GM23338 (cell line): ENCODE data around the gene VEZT. TPM values are rescaled to one million over a fixed set of nuclear protein-coding genes. Genes with fewer than 3 reads are reported as not detected.
A peak's percentile ranks its signal among the peaks of the same experiment; 100 is the strongest.
"Not testable (repeated sequence)": the region's sequence is repeated elsewhere in the genome, so short reads cannot be mapped to it uniquely, and the experiment has no call there.

Experiments used
- ATAC-seq: fragments of 200-7000 bp; cut with Tn5 transposase; 3 replicates; pipeline ENCODE4 v1.9.1; 2020
- DNase-seq: peaks from one replicate; pipeline ENCODE4 v3.0.0-alpha.2; 2015; ENCODE audit warnings: low spot score
- H2AFZ ChIP-seq: fragments of 200-600 bp; sonication (generic); 2 replicates; pipeline ENCODE4 v1.8.0; 2016; ENCODE audit warnings: antibody characterized with exemption, mild to moderate bottlenecking, moderate library complexity
- H3F3A ChIP-seq: fragments of 200-600 bp; sonication (generic); replicated peaks from 2 replicates; pipeline ENCODE4 v1.8.0; 2017; ENCODE audit warnings: antibody characterized with exemption, mixed run types, low read depth
- H3K27ac ChIP-seq: fragments of 200-600 bp; sonication (generic); 2 replicates; pipeline ENCODE4 v1.6.1; 2016; ENCODE audit warnings: low read depth
- H3K27me3 ChIP-seq: fragments of 200-600 bp; sonication (generic); 2 replicates; pipeline ENCODE4 v1.8.0; 2016; ENCODE audit warnings: mild to moderate bottlenecking, mixed run types, moderate library complexity; ENCODE audit not compliant: insufficient read depth
- H3K36me3 ChIP-seq: fragments of 200-600 bp; sonication (generic); 2 replicates; pipeline ENCODE4 v1.8.0; 2016; ENCODE audit warnings: mild to moderate bottlenecking; ENCODE audit not compliant: insufficient read depth
- H3K4me1 ChIP-seq: fragments of 200-600 bp; sonication (generic); 2 replicates; pipeline ENCODE4 v1.8.0; 2016; ENCODE audit warnings: mild to moderate bottlenecking, moderate library complexity; ENCODE audit not compliant: insufficient read depth
- H3K4me2 ChIP-seq: fragments of 200-600 bp; sonication (generic); 2 replicates; pipeline ENCODE4 v1.7.1; 2017; ENCODE audit warnings: mixed run types
- H3K4me3 ChIP-seq: fragments of 200-600 bp; sonication (generic); 2 replicates; pipeline ENCODE4 v1.6.1; 2016; ENCODE audit warnings: mixed run types
- H3K79me2 ChIP-seq: fragments of 200-600 bp; sonication (generic); replicated peaks from 2 replicates; pipeline ENCODE4 v1.8.0; 2017; ENCODE audit warnings: mild to moderate bottlenecking; ENCODE audit not compliant: insufficient read depth
- H3K9me2 ChIP-seq: fragments of 200-600 bp; sonication (generic); 2 replicates; pipeline ENCODE4 v1.8.0; 2017; ENCODE audit not compliant: insufficient read depth
- H4K20me1 ChIP-seq: fragments of 200-600 bp; sonication (generic); replicated peaks from 2 replicates; pipeline ENCODE4 v1.8.0; 2017; ENCODE audit warnings: mild to moderate bottlenecking; ENCODE audit not compliant: insufficient read depth
- H3K27ac Mint-ChIP-seq: 2 replicates; pipeline ENCODE4 v1.8.0; 2020; ENCODE audit warnings: inconsistent platforms, mild to moderate bottlenecking, moderate library complexity, mixed read lengths
- H3K27me3 Mint-ChIP-seq: 3 replicates; pipeline ENCODE4 v1.8.0; 2022; ENCODE audit warnings: low read depth, mild to moderate bottlenecking, moderate library complexity, mixed read lengths, inconsistent platforms; ENCODE audit not compliant: insufficient read depth, poor library complexity
- H3K36me3 Mint-ChIP-seq: 3 replicates; pipeline ENCODE4 v1.8.0; 2021; ENCODE audit warnings: low read depth, mild to moderate bottlenecking, inconsistent platforms, moderate library complexity, mixed read lengths
- H3K4me1 Mint-ChIP-seq: 3 replicates; pipeline ENCODE4 v1.8.0; 2020; ENCODE audit warnings: mild to moderate bottlenecking, inconsistent platforms, mixed read lengths
- H3K4me3 Mint-ChIP-seq: 3 replicates; pipeline ENCODE4 v1.8.0; 2021; ENCODE audit warnings: moderate library complexity, mild to moderate bottlenecking, inconsistent platforms, mixed read lengths
- H3K9me3 Mint-ChIP-seq: 3 replicates; pipeline ENCODE4 v1.8.0; 2020; ENCODE audit warnings: moderate library complexity, mild to moderate bottlenecking, inconsistent platforms, mixed read lengths
- CREB1 ChIP-seq: fragments of 250-450 bp; sonication (Bioruptor Pico); IDR thresholded peaks from 2 replicates; pipeline ENCODE4 v1.5.0; 2020; ENCODE audit warnings: low read depth, mild to moderate bottlenecking, moderate library complexity
- EZH2 ChIP-seq: fragments of 200-600 bp; sonication (generic); IDR thresholded peaks from one replicate; pipeline ENCODE4 v1.8.0; 2017; ENCODE audit warnings: antibody characterized with exemption, mild to moderate bottlenecking, low read depth; ENCODE audit not compliant: unreplicated experiment
- EZH2phosphoT487 ChIP-seq: fragments of 200-600 bp; sonication (generic); IDR thresholded peaks from one replicate; pipeline ENCODE4 v1.8.1; 2018; ENCODE audit warnings: antibody characterized with exemption; ENCODE audit not compliant: unreplicated experiment
- JUNB ChIP-seq: IDR thresholded peaks from one replicate; pipeline ENCODE4 v1.6.1; 2016; ENCODE audit warnings: antibody characterized with exemption; ENCODE audit not compliant: unreplicated experiment
- NANOG ChIP-seq: IDR thresholded peaks from 2 replicates; pipeline ENCODE4 v1.6.1; 2016; ENCODE audit warnings: antibody characterized with exemption, borderline replicate concordance
- POLR2AphosphoS5 ChIP-seq: IDR thresholded peaks from 2 replicates; pipeline ENCODE4 v1.6.1; 2016; ENCODE audit warnings: antibody characterized with exemption, low read depth
- STAT1 ChIP-seq: IDR thresholded peaks from one replicate; pipeline ENCODE4 v1.6.1; 2016; ENCODE audit warnings: antibody characterized with exemption; ENCODE audit not compliant: unreplicated experiment
- ZNF114 ChIP-seq: fragments of 250-450 bp; sonication (Bioruptor Pico); IDR thresholded peaks from 2 replicates; pipeline ENCODE4 v1.5.0; 2020; ENCODE audit warnings: mild to moderate bottlenecking, moderate library complexity
- polyA plus RNA-seq: library from polyadenylated mRNA; unstranded; fragments of >200 nt; fragmentation: Nextera tagmentation; extraction: Ambion mirVana; gene quantifications from 2 replicates; pipeline ENCODE4 v1.2.1, GENCODE V29; 2016
- total RNA-seq: library from RNA; depleted of rRNA; stranded (reverse); fragments of >200 nt; shearing (Covaris generic); gene quantifications from 2 replicates; pipeline ENCODE4 v1.2.3, GENCODE V29; 2014
- TF ChIP-seq, protein P1 (sequence below): IDR thresholded peaks from 2 replicates; pipeline ENCODE4 v1.6.1; 2016; ENCODE audit warnings: antibody characterized with exemption
- TF ChIP-seq, protein P2 (sequence below), 2 experiments: fragments of 200-600 bp in 1 of 2; sonication (generic) in 1 of 2; conservative IDR thresholded peaks; 2 replicates each; pipeline versions ENCODE4 v1.5.1 to v1.6.1; 2016 to 2017; ENCODE audit warnings: antibody characterized with exemption in 2 of 2, low read depth in 2 of 2, mild to moderate bottlenecking in 2 of 2, moderate library complexity in 1 of 2
- TF ChIP-seq, protein P3 (sequence below): IDR thresholded peaks from one replicate; pipeline ENCODE4 v1.6.1; 2018; ENCODE audit warnings: antibody characterized with exemption; ENCODE audit not compliant: unreplicated experiment

VEZT gene
- total and polyA plus RNA-seq, 2 experiments from 2014 or later, result 34.2 to 51.5 TPM

DNA sequence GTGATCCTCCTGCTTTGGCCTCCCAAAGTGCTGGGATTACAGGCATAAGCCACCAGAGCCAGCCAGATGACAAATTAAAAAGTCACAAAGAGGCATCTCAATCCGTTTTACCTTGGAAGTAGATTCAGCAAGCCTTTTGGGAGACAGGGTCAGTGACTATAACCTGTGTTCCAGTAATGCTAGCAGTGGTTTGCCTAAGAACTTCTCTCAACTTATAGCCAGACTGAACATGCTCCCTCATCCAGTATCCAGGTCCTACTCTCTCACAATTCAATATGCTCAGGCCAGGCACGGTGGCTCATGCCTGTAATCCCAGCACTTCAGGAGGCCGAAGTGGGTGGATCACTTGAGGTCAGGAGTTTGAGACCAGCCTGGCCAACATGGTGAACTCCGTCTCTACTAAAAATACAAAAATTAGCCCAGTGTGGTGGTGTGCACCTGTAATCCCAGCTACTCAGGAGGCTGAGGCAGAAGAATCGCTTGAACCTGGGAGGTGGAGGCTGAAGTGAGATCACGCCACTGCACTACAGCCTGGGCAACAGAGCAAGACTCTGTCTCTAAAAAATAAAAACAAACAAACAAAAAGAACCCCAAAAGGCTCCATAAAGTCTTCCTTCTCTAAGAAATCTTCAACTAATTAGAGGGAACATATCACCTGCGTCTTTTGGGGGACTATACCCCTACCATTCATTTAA lies 20.6 kb upstream of the VEZT start:
- peaks cover 81% of the 10 kb centered on the region for H3K79me2 ChIP-seq
- not testable (repeated sequence) for ATAC-seq

DNA sequence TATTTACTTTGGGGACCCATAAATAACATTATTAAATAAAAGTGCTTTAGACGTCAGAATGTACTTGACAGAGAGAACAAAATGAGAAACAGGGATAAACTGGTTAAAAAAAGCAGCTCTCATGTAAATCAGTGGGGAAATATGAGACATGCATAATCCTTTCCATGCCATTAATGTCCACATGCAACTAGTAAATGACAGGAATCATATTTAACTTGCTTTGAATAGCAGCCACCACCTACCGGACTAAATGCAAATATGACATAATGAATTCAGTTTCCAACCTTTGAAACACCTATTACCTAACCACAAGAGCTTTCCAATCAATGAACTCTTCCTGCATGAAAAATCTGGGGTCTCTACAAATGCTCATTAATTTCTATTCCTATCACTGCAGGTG lies 20.0 kb upstream of the VEZT start:
- peaks cover 54% of the 10 kb centered on the region for H3K4me1 Mint-ChIP-seq
- Histone ChIP-seq H3K79me2 (peaks cover 81% of the 10 kb centered on the region), H2AFZ (no peak overlapping the region), H3F3A (no peaks in the 10 kb centered on the region), H3K36me3 (no peaks in the 10 kb centered on the region), H3K27ac (peak overlapping the region; percentile 97; the same call in 1 of the 2 replicates), H3K4me3 (no peak overlapping the region), H4K20me1 (no peaks in the 10 kb centered on the region), H3K9me2 (no peaks in the 10 kb centered on the region), H3K4me1 (peaks cover 49% of the 10 kb centered on the region), H3K27me3 (no peaks in the 10 kb centered on the region), H3K4me2 (no peak overlapping the region)
- H3K4me3 Mint-ChIP-seq, result no peak overlapping the region
- no peak for DNase-seq
- H3K36me3 Mint-ChIP-seq, result peaks cover 11% of the 10 kb centered on the region; the same call in 2 of the 3 replicates
- no peaks in the 10 kb centered on the region; the same call in 2 of the 3 replicates for H3K9me3 Mint-ChIP-seq
- peak overlapping the region; percentile 38; the same call in 1 of the 2 replicates for H3K27ac Mint-ChIP-seq
- no peak for ATAC-seq
- peaks cover 7% of the 10 kb centered on the region for H3K27me3 Mint-ChIP-seq
- no peak for TF ChIP-seq JUNB
- TF ChIP-seq EZH2phosphoT487, result no peak
- TF ChIP-seq STAT1, result no peak
- TF ChIP-seq, protein P1, sequence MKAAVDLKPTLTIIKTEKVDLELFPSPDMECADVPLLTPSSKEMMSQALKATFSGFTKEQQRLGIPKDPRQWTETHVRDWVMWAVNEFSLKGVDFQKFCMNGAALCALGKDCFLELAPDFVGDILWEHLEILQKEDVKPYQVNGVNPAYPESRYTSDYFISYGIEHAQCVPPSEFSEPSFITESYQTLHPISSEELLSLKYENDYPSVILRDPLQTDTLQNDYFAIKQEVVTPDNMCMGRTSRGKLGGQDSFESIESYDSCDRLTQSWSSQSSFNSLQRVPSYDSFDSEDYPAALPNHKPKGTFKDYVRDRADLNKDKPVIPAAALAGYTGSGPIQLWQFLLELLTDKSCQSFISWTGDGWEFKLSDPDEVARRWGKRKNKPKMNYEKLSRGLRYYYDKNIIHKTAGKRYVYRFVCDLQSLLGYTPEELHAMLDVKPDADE, result no peak
- TF ChIP-seq CREB1, result no peak
- no peak for TF ChIP-seq NANOG
- TF ChIP-seq, protein P2, sequence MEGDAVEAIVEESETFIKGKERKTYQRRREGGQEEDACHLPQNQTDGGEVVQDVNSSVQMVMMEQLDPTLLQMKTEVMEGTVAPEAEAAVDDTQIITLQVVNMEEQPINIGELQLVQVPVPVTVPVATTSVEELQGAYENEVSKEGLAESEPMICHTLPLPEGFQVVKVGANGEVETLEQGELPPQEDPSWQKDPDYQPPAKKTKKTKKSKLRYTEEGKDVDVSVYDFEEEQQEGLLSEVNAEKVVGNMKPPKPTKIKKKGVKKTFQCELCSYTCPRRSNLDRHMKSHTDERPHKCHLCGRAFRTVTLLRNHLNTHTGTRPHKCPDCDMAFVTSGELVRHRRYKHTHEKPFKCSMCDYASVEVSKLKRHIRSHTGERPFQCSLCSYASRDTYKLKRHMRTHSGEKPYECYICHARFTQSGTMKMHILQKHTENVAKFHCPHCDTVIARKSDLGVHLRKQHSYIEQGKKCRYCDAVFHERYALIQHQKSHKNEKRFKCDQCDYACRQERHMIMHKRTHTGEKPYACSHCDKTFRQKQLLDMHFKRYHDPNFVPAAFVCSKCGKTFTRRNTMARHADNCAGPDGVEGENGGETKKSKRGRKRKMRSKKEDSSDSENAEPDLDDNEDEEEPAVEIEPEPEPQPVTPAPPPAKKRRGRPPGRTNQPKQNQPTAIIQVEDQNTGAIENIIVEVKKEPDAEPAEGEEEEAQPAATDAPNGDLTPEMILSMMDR (conservative IDR thresholded peaks at IDR 0.05; ENCODE audit: low read depth in 2 of 2), result no peak
- no peak for TF ChIP-seq ZNF114 (CRISPR knock-in tag)
- no peak for TF ChIP-seq EZH2
- no peak for TF ChIP-seq POLR2AphosphoS5
- TF ChIP-seq, protein P3, sequence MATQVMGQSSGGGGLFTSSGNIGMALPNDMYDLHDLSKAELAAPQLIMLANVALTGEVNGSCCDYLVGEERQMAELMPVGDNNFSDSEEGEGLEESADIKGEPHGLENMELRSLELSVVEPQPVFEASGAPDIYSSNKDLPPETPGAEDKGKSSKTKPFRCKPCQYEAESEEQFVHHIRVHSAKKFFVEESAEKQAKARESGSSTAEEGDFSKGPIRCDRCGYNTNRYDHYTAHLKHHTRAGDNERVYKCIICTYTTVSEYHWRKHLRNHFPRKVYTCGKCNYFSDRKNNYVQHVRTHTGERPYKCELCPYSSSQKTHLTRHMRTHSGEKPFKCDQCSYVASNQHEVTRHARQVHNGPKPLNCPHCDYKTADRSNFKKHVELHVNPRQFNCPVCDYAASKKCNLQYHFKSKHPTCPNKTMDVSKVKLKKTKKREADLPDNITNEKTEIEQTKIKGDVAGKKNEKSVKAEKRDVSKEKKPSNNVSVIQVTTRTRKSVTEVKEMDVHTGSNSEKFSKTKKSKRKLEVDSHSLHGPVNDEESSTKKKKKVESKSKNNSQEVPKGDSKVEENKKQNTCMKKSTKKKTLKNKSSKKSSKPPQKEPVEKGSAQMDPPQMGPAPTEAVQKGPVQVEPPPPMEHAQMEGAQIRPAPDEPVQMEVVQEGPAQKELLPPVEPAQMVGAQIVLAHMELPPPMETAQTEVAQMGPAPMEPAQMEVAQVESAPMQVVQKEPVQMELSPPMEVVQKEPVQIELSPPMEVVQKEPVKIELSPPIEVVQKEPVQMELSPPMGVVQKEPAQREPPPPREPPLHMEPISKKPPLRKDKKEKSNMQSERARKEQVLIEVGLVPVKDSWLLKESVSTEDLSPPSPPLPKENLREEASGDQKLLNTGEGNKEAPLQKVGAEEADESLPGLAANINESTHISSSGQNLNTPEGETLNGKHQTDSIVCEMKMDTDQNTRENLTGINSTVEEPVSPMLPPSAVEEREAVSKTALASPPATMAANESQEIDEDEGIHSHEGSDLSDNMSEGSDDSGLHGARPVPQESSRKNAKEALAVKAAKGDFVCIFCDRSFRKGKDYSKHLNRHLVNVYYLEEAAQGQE, result no peak

More for the DNA sequence above, 20.6 kb upstream of the VEZT start:
- H3K4me2 ChIP-seq, H3F3A ChIP-seq, H2AFZ ChIP-seq, H4K20me1 ChIP-seq, H3K9me3 Mint-ChIP-seq, H3K27me3 ChIP-seq, H3K9me2 ChIP-seq, H3K36me3 ChIP-seq, H3K4me3 Mint-ChIP-seq, H3K4me3 ChIP-seq, H3K27me3 Mint-ChIP-seq, DNase-seq: not testable (repeated sequence)
- Histone ChIP-seq H3K27ac (0 out of 2 replicates have a peak overlapping the region, but pooled peaks have one; percentile 33), H3K4me1 (peaks cover 46% of the 10 kb centered on the region)
- Mint-ChIP-seq H3K36me3 (peaks cover 11% of the 10 kb centered on the region; the same call in 2 of the 3 replicates), H3K4me1 (peaks cover 51% of the 10 kb centered on the region), H3K27ac (peak overlapping the region; percentile 63; the same call in 1 of the 2 replicates)
